ENCODE results near the gene IGSF3. TPM values are rescaled to one million over a fixed set of nuclear protein-coding genes. Genes with fewer than 3 reads are reported as not detected.

IGSF3 gene
- total RNA-seq, 2 donors from 2014 or later = 1.5 to 8.0 TPM

DNA sequence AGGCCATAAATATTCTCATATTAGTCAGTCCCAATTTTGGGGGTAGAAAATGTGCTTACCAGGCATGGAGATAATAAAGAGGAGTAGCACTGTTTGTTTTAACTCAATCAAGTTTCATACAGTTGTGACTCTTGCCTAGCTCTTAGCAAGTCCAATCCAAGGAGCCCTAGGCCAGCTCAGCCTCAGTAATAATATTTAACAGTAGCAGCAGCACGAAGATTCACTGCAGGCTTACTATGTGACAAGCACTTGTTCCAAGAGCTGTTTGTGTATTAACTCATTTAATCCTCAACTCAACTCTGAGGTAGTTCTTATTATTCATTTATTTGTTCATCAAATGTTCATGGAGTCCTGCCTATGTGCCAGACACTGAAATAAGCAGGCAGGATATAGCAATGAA lies 109.0 kb downstream of the IGSF3 start:
- DNase-seq (ENCODE audit: low spot score) (no peak), ATAC-seq (ENCODE audit: insufficient number of reproducible peaks, low FRiP score, low read depth) (no peak)
- no peak overlapping the region for H3K27ac ChIP-seq
- TF ChIP-seq, protein P1, sequence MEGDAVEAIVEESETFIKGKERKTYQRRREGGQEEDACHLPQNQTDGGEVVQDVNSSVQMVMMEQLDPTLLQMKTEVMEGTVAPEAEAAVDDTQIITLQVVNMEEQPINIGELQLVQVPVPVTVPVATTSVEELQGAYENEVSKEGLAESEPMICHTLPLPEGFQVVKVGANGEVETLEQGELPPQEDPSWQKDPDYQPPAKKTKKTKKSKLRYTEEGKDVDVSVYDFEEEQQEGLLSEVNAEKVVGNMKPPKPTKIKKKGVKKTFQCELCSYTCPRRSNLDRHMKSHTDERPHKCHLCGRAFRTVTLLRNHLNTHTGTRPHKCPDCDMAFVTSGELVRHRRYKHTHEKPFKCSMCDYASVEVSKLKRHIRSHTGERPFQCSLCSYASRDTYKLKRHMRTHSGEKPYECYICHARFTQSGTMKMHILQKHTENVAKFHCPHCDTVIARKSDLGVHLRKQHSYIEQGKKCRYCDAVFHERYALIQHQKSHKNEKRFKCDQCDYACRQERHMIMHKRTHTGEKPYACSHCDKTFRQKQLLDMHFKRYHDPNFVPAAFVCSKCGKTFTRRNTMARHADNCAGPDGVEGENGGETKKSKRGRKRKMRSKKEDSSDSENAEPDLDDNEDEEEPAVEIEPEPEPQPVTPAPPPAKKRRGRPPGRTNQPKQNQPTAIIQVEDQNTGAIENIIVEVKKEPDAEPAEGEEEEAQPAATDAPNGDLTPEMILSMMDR (IDR thresholded peaks at IDR 0.05) = no peak
- peaks cover 16 to 20% of the 10 kb centered on the region in 2 donors for H3K4me1 ChIP-seq (ENCODE audit: control insufficient read depth in 1 of 2, low read depth in 2 of 2)
- H3K36me3 ChIP-seq = no peaks in the 10 kb centered on the region
- no peaks in the 10 kb centered on the region for H3K27me3 ChIP-seq (replicated peaks; ENCODE audit: insufficient read depth)
- H3K4me3 ChIP-seq = no peak overlapping the region
- H3K9me3 ChIP-seq = no peaks in the 10 kb centered on the region

GRCh38 chr1:116558140-116558549 lies 109.4 kb downstream of the IGSF3 start:
- Histone ChIP-seq H3K27me3 (replicated peaks; ENCODE audit: insufficient read depth) (no peaks in the 10 kb centered on the region), H3K27ac (no peak overlapping the region), H3K4me1 (ENCODE audit: control insufficient read depth in 1 of 2, low read depth in 2 of 2) (peaks cover 16 to 20% of the 10 kb centered on the region in 2 donors), H3K9me3 (no peaks in the 10 kb centered on the region), H3K4me3 (no peak overlapping the region), H3K36me3 (no peaks in the 10 kb centered on the region)
- ATAC-seq (ENCODE audit: insufficient number of reproducible peaks, low FRiP score, low read depth) = no peak
- no peak for DNase-seq (ENCODE audit: low spot score)
- TF ChIP-seq, protein P1 (IDR thresholded peaks at IDR 0.05) = no peak

GRCh38 chr1:116557323-116557878 lies 110.1 kb downstream of the IGSF3 start:
- DNase-seq (ENCODE audit: low spot score) (no peak), ATAC-seq (ENCODE audit: insufficient number of reproducible peaks, low FRiP score, low read depth) (no peak)

GRCh38 chr1:116556289-116557006 lies 111.1 kb downstream of the IGSF3 start:
- DNase-seq (ENCODE audit: low spot score) = peak; percentile 28
- TF ChIP-seq, protein P1 (IDR thresholded peaks at IDR 0.05) = no peak
- peak; percentile 70 for ATAC-seq (ENCODE audit: insufficient number of reproducible peaks, low FRiP score, low read depth)
- H3K27me3 ChIP-seq (replicated peaks; ENCODE audit: insufficient read depth) = no peaks in the 10 kb centered on the region
- H3K36me3 ChIP-seq = no peaks in the 10 kb centered on the region
- peak overlapping the region; percentile 46 to 74 for H3K27ac ChIP-seq
- H3K4me1 ChIP-seq (ENCODE audit: control insufficient read depth in 1 of 2, low read depth in 2 of 2) = peaks cover 16 to 20% of the 10 kb centered on the region in 2 donors
- H3K9me3 ChIP-seq = no peaks in the 10 kb centered on the region
- H3K4me3 ChIP-seq = peak overlapping the region; percentile 51

More at GRCh38 chr1:116557323-116557878, 110.1 kb downstream of the IGSF3 start:
- Histone ChIP-seq H3K4me3 (no peak overlapping the region), H3K9me3 (no peaks in the 10 kb centered on the region), H3K36me3 (no peaks in the 10 kb centered on the region), H3K27me3 (replicated peaks; ENCODE audit: insufficient read depth) (no peaks in the 10 kb centered on the region), H3K4me1 (ENCODE audit: control insufficient read depth in 1 of 2, low read depth in 2 of 2) (peaks cover 16 to 20% of the 10 kb centered on the region in 2 donors), H3K27ac (peak overlapping the region in 1 of 2 donors; percentile 54)
- TF ChIP-seq, protein P1 (IDR thresholded peaks at IDR 0.05) = no peak

DNA sequence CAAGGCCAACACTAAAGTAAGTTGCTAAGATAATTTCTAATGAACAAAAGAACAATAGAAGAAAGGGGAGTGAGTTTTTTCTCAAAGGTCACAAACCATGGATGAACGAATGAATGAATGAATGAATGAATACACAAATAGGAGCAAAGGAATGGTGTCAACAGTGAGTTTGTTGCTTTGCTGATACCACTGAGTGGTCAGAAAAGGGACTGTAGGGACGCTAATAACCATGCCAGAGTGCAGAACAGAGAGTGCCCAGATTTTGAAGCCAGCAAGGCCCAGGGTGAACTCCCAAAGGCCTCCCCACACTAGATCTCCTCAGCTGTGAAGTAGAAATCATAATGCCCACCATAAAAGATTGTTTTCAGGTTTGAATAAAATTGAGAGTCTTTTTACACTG lies 112.6 kb downstream of the IGSF3 start:
- Histone ChIP-seq H3K4me3 (no peak overlapping the region), H3K4me1 (ENCODE audit: control insufficient read depth in 1 of 2, low read depth in 2 of 2) (peaks cover 16 to 20% of the 10 kb centered on the region in 2 donors), H3K27me3 (replicated peaks; ENCODE audit: insufficient read depth) (no peaks in the 10 kb centered on the region), H3K36me3 (no peaks in the 10 kb centered on the region), H3K9me3 (no peaks in the 10 kb centered on the region), H3K27ac (no peak overlapping the region)
- DNase-seq (ENCODE audit: low spot score) = no peak
- TF ChIP-seq, protein P1 (IDR thresholded peaks at IDR 0.05) = no peak
- ATAC-seq (ENCODE audit: insufficient number of reproducible peaks, low FRiP score, low read depth) = no peak
